Measurements from ENCODE around the gene GNG12.
"Not testable (repeated sequence)": the region's sequence is repeated elsewhere in the genome, so short reads cannot be mapped to it uniquely, and the experiment has no call there.

GNG12 gene

DNA sequence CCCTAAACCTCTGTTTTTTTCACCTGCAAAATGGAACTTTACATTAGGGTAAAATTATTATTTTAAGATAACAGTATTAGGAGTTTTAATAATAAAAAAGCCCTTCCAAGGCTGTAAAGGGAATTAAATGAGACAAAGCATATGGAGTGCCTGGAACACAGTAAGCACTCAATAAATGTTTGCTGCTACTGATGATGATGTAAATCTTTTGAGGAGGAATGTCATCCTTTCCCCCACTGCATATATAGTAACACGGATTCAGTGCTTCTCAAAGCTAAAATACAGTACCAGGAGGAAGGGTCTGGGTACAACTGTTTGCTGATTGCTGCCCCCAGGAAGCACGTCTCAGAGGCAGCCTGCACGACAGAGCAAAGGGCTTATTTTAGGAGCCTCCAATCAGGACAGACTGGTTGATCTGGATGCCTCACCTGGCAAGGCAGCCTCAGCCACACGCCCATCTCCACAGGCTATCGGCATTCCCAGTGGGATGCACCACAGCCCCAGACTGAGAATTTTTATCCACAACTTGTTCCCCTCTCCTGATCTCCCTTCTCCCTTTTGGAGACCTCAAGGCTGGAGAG, 83.9 kb downstream of the GNG12 start:
- DNase-seq, result no peak

DNA sequence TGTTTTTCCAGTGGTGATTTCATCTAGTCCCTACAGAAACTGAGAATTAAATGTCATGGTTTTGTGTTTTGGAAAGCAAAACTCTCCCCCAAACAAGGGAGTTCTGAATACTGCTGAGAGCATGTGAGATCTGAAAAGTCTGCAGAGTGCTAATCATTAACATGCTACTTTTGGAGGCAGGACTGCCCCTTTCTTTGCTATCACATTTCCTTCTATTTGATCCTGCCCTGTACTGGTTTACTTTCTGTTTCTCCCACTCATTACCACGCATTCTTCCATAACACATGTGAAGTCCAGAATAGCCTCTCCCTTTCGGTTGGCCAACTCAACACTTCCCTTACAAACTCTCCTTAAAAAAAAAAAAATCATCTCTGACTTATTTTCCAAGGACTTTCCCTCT, 84.6 kb downstream of the GNG12 start:
- DNase-seq, result no peak

DNA sequence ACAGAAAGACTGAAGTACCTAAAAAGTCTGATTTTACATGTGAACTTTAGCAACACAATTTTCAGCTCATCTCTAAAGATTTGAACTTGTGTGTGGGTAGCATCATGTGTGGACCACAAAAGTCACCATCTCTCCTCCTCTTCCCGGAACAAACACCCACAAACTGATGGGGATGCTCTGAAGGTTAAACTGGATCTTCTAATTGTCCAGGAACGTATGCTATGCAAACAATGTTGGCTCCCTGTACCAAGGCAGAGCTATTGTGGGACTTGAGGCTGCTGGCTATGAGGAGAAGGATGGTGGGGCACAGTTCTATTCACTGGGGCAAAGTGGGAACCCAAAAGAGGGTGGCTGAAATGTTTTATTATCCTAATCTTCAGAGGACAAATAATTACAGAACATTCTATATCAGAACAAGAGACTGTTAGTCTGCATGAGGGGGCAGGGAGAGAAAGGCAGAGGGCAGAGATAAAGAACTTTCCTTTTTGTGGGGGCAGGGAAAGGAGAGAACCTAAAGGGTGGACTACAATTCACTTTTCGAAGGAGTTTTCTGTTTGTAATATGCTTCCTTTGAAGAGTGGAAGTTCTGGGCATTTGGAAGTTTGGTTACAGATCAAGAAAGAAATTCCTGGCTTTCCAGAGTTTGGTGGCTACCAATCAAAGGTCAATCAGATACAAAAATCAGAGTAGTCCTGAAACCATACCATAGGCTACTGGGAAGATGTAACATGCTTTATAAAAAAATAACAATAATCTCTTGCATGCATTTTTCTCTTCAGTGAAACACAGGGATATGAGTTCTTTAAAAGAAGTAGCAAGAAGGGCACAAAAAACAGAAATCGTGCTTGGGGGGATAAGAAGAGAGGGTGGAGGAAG, 85.4 kb downstream of the GNG12 start:
- no peak for DNase-seq

DNA sequence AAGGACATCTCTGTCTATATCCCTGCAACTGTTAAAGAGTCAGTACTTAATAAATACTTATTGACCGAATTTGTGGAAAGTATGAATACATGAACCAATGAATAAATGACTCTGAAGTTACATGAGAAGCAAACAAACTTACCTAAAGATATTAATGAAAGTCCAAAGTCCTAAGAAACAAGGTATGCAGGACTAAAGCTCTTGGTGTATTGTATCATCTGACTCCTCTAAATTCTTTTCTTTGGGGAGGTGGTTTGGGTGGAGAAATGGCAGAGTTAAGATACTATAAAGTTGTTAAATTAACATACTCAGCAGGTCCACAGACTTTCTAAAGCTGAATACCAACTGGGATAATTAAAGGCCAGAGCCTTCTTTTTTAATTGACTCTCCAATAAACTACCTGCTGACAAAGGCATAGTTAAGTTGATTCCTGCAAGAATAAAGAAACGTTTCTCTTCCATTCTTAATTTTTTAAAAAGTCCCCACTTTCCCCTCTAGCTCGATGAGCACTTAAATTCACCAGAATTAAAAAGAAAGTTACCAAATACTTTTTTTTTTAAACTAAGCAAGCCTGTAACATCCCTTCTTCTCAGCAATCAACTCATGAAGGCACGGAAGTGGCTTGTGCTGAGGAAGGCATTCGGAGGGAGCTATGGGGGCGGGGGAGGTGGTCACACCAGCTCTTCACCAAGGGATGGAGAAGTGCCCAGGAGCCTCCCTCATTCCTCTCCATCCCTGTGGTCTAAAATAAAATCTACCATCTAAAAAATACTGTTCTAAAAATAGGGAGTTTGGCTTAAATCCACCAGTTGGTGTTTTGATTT, 87.2 kb downstream of the GNG12 start:
- DNase-seq, result no peak

DNA sequence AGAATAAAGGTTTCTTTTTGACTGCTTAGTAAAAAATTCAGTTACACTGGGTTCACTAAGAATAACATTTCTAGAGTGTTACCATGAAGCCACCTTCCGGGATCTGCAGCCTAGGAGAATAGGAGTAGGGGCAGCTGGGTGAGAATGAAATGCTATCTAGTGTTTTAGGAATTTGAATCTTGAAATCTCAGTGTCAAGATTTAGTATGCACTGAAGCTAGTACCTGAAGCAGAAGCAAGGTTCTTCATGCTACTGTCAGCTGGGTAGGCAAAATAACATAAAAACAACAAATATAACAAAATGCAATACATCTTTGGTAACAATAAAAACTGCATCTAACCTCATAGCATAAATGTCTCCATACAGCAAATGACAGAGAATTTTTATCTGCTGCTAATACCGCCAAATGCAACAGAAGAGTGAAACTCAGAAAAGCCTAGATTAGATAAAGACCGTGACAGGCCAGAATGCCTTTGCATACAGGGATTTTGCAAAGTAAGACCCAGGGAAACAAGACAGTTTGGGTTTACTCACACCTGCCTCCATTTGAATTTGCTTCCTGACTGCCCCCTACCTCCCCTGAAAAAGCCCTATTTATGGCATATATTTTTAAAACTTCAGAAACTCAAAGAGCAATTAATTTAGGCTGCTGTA, 90.1 kb downstream of the GNG12 start:
- no peak for DNase-seq

DNA sequence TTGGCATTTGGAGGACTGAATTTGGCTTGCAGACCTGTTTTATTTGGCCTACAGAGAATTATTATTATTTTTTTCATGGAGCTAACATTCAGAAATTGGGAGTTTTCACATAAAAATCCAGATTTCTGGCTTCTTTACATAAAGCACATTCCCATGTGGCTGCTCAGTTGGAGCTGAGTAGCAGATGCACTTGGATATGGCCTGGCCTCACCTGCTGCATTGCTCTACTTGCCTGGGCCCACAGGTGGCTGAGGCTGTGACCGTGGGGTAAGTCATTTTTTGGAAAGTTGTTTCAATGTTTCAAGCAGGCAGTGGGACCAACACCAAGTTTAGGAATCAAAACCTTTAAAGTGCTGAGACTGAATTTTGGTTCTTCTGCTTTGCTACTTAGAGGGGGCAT, 91.5 kb downstream of the GNG12 start:
- no peak for DNase-seq

DNA sequence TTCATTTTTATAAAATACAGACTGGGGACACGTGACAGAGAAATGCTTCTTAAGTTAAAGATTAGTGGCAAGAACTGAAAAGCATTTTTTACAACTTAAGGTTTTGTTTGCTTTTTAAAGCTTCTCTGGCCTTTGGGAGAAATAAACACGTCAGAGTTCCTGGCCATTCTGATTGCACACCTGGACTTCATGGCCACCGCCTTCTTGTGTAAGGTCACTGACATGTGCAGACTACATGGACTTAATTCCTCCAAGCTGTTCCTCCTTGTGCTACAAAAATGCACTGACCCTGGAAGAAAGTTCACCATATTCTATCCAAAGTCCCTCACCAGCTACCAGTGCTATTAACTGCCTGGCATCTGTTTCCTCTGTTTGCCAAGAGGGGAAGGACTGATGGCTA, 92.1 kb downstream of the GNG12 start:
- DNase-seq, result no peak

DNA sequence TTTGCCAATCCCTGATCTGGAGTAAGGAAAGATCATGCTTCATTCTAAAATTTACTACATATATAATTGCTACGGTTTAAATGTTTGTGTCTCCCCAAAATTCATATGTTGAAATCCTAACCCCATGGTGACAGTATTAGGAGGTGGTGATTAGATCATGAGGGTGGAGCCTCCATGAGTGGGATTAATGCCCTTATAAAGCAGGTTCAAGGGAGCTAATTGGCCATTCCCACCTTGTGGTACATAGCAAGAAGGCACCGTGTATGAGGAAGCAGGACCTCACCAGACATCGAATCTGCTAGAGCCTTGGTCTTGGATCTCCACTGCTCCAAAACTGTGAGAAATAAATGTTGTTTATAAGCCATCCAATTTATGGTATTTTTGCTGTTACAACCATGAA, 92.7 kb downstream of the GNG12 start:
- peak; percentile 2 for DNase-seq

DNA sequence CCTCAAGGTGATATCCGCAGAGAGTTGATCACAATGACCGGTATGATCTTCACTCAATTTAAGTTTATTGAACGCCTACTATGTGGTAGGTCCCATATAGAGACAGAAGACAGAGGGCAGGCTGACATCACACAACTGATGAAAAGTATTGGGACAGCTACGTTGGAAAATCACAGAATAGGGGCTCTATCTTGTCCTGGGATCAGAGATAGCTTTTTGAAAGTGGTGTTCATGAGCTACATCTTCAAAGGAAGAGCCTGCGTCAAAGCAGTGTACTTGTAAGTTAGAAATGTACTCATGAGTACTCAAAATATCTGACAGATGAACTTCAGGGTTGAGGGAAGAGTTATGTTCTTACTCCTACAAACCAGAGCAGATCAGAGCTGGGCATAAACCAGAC, 93.9 kb downstream of the GNG12 start:
- no peak for DNase-seq

DNA sequence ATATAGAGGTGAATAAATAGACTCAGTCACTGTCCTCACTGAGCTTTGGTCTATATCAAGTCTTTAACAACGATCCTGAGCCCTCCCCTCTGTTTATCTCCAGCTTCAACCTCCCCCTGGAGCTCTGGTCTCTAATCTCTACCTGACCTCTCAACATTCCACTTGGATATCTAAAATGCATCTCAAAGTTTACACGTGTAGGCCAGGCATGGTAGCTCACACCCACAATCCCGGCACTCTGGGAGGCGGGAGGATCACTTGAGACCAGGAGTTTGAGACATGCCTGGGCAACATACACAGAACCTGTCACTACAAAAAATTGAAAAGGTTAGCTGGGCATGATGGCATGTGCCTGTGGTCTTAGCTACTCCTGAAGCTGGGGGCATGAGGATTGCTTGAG, 94.9 kb downstream of the GNG12 start:
- DNase-seq, result no peak

DNA sequence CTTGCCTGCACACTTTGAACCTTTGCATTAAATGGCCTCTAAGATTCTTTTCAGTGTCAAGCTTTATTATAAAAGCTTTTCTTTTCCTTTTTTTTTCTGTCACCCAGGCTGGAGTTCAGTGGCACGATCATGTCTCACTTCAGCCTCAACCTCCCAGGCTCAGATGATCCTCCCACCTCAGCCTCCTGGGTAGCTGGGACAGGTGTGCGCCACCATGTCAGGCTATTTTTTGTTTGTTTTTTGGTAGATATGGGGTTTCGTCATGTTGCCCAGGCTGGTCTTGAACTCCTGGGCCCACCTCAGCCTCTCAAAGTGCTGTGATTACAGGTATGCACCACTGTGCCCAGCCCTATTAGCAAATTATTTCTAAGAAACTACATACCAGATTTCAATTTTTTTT, 95.4 kb downstream of the GNG12 start:
- no peak for DNase-seq

DNA sequence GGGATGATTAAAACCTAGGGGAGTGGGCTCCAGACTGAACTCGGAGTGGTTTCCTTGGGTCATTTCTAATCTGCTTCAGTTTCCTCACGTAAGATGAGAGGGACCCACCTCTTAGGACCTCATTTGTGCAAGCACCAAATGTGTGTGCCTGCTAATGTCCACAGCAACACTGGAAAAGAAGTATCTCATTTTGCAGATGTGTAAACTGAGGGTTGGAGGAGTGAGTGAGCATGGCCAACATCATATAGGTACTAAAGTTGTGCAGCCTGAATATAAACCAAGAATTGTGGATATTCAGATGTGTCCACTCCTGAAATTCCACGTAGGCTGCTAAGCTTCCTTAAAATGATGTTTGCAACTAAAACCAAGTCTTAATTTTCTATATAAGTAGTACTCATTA, 96.5 kb downstream of the GNG12 start:
- DNase-seq, result no peak

DNA sequence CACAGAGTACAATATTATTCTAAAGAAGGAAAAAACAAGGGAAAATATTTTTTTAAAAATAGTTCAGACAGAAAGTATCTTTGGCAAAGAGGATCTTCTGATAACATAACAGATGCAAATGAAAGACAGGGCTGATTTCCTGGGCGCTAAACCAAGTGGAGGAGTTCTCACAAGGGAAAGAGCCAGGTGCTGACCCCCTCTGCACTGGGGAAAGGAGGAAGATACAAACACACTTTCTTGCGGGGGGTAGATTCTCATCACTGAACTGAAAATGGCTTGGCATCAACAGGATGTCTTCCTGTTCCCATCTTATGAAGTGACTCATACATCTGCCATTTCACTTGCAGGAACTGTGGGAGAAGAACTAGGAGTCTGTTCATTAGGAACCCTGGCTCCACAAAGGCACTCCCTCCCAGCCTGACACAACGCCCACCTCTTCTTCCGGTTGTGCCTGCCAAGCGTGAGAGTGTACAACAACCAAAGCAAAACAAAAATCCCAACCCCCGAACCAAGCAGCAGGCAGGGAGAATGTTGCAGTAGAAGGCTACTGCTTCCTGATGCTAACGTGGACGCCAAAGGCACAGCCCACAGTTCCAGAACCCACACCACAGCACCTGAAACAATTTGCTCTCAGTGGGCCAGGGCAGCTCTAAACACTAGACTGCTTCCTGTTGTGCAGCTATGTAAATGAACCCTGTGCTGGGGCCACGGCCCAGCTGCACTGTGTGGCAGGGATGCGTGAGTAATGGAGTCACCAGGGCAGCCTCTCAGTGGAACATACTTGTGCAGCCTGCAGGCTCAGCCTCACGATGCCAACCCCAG, 97.2 kb downstream of the GNG12 start:
- no peak for DNase-seq

DNA sequence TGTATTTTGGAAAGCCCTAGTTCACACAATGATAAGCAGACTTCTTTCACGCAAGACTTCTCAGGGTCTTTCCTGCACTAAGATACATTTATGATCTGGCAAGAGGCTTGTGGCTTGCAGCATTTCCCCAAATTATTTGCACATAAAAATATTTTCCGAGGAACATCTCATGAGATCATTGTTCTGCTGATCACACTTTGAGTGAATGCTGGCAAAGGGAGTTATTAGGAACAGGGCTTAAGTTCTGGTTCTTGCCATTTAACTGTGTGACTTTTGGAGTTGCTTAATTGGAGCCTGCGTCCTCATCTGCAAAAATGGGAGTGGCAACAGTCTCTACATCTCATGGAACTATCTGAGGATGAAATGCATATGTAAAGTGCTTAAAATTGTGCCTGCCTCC, 98.1 kb downstream of the GNG12 start:
- DNase-seq, result no peak

DNA sequence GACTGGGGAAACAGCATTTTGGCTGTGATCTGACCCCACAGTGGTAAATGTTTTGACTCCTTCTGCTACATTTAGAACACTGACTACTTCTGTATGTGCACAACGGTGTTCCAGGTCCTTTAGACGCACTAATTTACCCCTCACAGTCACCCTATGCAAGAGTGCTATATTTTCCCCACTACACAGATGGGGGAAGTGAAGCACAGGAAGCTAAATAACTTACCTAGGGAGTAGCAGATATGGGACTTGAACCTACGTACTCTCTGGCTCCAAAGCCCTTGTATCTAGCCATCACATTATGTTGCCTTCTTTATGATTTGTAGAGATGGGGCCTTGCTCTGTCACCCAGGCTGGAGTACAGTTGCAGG, 99.0 kb downstream of the GNG12 start:
- DNase-seq, result no peak

DNA sequence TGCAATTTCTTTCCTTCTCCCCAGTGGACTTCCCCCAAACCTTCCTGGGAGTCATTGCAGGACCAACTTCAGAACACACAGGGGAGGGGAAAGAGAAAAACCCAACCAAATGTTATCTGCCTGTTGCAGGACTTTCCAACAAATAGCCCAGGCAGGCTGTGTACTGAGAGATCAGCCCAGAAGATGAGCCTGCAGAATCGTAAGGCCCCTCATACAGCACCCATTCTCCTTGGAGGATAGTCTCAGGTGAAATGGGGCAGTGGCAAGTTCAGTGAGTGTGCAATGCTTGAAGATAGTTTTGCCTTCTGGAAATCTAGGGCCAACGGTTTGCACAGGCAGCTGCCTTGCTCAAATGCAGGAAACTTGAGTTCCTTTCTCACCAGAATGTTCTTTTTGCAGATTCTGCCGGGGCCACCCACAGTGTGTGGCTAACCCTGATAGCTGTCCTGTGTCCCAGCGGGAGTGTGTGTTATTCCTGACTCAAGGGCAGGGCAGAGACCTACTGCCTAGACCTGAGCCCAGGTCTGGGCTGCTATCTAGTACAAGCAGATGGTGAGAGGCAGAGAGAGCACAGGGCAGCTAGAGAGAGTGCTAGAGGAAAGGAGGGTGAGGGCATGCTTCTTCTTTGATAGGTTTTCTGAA, 99.5 kb downstream of the GNG12 start:
- no peak for DNase-seq

DNA sequence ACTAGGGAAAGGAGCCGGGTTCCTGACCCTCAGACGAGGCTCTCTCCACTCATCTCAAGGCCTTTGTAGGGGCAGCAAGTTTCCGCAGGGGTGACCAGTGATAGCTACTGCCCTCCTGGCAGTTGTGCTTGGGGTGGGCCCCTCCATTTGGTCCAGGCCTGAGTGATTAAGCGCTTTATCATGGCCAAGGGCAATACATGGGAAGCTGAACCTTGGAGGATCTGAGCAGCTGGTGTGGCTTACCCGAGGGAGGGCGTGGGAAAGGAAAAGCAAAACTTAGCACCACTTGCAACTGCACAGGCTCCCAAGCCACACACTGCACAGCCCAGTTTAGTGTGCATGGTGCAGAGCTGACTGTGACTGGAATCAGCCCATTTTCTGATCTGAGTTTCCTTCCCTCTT, 100.5 kb downstream of the GNG12 start:
- DNase-seq, result no peak

DNA sequence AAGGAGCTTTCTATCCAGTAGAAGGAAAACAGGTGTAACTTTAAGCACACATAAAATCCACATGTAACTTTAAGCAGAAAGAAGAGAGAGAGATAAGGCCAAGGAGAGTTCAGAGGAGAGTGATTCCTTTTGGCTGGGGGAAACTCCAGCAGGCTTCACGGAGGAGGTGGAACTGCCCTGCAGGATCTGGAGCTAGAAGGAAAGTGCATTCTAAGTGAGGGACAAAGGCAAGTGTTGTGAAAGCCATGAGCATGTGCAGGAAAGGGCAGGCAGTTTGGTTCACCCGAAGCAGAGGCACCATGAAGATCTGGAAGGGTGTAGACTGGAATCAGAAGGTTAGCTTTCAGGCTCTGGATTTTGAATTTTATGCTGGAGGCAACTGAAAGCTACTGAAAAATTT, 101.9 kb downstream of the GNG12 start:
- DNase-seq, result no peak

DNA sequence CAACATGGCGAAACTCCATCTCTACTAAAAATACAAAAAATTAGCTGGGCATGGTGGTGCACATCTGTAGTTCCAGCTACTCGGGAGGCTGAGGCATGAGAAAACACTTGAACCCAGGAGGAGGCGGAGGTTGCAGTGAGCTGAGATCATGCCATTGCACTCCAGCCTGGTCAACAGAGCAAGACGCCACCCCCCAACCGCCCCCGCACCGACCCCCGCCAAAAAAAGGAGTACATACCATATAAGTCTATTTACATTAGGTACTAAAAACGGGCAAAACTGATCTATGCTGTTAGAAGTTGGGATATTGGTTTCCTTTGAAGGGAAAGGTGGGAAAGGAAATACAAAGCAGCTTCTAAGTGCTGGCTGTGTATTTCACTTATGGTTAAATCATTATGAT, 103.0 kb downstream of the GNG12 start:
- DNase-seq, result not testable (repeated sequence)

DNA sequence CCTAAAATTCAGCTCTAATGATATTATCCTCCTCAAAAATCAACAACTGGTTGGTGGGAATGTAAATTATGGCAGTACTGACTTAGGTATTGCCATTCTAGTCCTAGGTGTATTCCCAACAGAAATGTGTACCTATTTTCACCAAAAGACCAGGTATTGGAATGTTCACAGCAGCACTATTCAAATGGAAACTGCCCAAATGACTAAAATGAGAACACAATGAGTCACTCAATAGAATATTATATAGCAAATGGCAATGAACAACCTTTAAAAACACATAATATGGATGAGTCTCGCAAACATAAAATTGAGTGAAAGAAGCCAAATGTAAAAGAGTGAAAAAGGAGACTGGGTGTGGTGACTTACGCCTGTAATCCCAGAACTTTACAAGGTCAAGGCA, 103.4 kb downstream of the GNG12 start:
- no peak for DNase-seq

DNA sequence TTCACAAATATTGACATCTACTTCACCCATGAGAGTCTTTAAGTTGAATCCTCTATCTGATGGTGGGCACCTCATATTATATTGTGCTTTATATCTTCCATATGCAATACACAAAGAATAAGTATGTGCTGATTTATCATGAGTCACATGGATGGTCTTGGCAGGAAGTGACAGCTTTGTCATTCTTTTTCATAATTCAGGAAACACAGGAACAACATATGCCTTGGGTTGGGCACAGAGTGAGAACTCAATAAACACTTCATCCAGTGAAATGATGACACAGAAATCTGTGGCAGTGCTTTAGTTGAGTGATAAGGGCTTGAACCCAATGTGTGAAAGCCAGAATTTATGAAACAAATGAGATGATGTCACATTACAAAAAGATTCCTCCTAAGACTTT, 107.0 kb downstream of the GNG12 start:
- no peak for DNase-seq

DNA sequence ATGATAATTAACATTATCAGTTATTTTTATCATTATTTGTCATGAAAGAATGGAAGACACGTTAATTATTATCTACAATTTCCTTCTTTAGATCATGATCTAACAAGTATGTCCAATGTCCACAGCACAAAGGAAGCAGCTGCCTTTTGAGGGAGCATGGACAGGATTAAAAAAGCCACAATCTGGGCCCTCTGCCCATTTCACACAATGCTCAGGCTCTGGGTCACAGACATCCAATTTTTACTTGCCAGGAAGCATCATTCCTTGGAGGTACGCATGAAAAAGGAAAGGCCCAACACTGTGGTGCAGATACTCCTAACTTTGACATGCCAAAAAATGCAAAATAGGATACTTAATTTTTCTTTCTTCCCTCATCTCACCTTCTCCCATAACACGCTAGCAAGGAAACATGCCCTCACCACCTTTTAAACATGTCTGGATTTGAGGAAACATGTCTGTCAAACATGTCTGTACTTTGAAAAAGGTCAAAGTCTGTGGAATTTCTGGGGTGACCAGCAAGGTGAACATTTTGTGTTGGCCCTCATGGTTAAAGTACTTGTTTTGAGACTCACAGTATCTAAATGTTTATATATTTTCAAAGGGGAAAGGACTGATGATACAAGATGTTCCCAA, 108.2 kb downstream of the GNG12 start:
- DNase-seq, result no peak
